GM12878 (cell line): ENCODE data around the gene CELF2.

Experiments
- ZNF622 ChIP-seq: fragments of 450-650 bp; IDR thresholded peaks from 2 replicates; pipeline ENCODE4 v1.6.1; 2017; ENCODE audit warnings: mild to moderate bottlenecking, inconsistent platforms
- TF ChIP-seq, protein P1 (sequence below): fragments of 150-350 bp; IDR thresholded peaks from 2 replicates; pipeline ENCODE4 v1.6.1; 2016; ENCODE audit warnings: low read depth, low read length

DNA sequence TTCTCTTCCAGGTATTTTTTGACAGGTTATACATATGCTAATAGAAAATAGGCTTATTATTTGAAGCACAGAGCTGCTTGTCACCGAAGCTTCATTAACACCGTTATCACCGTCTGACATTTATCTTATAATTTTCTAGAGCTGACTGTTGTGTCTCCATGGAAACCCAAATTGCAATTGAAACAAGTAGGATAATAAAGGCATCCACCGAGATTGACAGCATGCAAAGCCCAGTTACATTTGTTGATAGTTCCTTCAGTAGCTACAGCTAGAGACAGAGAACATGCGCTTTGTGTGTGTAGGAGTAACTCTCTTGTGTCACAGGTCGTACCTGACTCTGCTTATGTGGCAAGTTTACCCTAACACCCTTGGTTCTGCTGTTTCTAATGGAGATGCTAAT, 135.6 kb downstream of the CELF2 start:
- TF ChIP-seq, protein P1, sequence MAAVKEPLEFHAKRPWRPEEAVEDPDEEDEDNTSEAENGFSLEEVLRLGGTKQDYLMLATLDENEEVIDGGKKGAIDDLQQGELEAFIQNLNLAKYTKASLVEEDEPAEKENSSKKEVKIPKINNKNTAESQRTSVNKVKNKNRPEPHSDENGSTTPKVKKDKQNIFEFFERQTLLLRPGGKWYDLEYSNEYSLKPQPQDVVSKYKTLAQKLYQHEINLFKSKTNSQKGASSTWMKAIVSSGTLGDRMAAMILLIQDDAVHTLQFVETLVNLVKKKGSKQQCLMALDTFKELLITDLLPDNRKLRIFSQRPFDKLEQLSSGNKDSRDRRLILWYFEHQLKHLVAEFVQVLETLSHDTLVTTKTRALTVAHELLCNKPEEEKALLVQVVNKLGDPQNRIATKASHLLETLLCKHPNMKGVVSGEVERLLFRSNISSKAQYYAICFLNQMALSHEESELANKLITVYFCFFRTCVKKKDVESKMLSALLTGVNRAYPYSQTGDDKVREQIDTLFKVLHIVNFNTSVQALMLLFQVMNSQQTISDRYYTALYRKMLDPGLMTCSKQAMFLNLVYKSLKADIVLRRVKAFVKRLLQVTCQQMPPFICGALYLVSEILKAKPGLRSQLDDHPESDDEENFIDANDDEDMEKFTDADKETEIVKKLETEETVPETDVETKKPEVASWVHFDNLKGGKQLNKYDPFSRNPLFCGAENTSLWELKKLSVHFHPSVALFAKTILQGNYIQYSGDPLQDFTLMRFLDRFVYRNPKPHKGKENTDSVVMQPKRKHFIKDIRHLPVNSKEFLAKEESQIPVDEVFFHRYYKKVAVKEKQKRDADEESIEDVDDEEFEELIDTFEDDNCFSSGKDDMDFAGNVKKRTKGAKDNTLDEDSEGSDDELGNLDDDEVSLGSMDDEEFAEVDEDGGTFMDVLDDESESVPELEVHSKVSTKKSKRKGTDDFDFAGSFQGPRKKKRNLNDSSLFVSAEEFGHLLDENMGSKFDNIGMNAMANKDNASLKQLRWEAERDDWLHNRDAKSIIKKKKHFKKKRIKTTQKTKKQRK: no peak
- no peak for TF ChIP-seq ZNF622
